ENCODE measurements around the gene SHC3.

- TF ChIP-seq CTCF (IDR thresholded peaks at IDR 0.05 in 2 of 3, conservative IDR thresholded peaks at IDR 0.05 in 1 of 3; ENCODE audit: insufficient read depth in 2 of 3, low read depth in 1 of 3, low read length in 3 of 3), result no peak
- TF ChIP-seq ZNF134 (CRISPR knock-in tag; conservative IDR thresholded peaks at IDR 0.05), result no peak
- TF ChIP-seq BRD9 (IDR thresholded peaks at IDR 0.05; ENCODE audit: low read depth, partially characterized antibody), result no peak
- no peak for TF ChIP-seq FIP1L1 (IDR thresholded peaks at IDR 0.05; ENCODE audit: low read depth, low read length, poor library complexity, severe bottlenecking)
Observed at GRCh38 chr9:89005323-89005722, 173.3 kb downstream of the SHC3 start.
